Stimulated activated CD8-positive, alpha-beta memory T cell treated with anti-CD3 and anti-CD28 coated beads, Interleukin-4, amount 100 ng/mL, for 4 hours (primary cell): ENCODE data around the gene PARD3B.
"Not testable (repeated sequence)": the region's sequence is repeated elsewhere in the genome, so short reads cannot be mapped to it uniquely, and the experiment has no call there.

ENCODE experiments used
- DNase-seq, 2 donors: peaks; one replicate each; pipeline ENCODE4 v3.0.0-alpha.2; 2020; ENCODE audit warnings: low read depth in 2 of 2, low spot score in 1 of 2

PARD3B gene

GRCh38 chr2:205482399-205483081 is 937.3 kb downstream of the PARD3B start:
- DNase-seq, result no peak

- no peak for DNase-seq
Measured at GRCh38 chr2:205483095-205483494, 937.8 kb downstream of the PARD3B start.

- no peak for DNase-seq
Measured at GRCh38 chr2:205484215-205484614, 938.9 kb downstream of the PARD3B start.

GRCh38 chr2:205484764-205485163 is 939.5 kb downstream of the PARD3B start:
- no peak for DNase-seq

GRCh38 chr2:205493528-205493927 is 948.3 kb downstream of the PARD3B start:
- DNase-seq, result not testable (repeated sequence)

- DNase-seq, result no peak
Measured at GRCh38 chr2:205494537-205495235, 949.4 kb downstream of the PARD3B start.

GRCh38 chr2:205495819-205496218 is 950.5 kb downstream of the PARD3B start:
- DNase-seq, result no peak

GRCh38 chr2:205496370-205496769 is 951.1 kb downstream of the PARD3B start:
- DNase-seq, result no peak

- no peak for DNase-seq
Measured at GRCh38 chr2:205496772-205497171, 951.5 kb downstream of the PARD3B start.

- no peak for DNase-seq
Measured at GRCh38 chr2:205499006-205499405, 953.7 kb downstream of the PARD3B start.

GRCh38 chr2:205500065-205500464 is 954.8 kb downstream of the PARD3B start:
- no peak for DNase-seq

- no peak for DNase-seq
Measured at GRCh38 chr2:205500951-205501350, 955.7 kb downstream of the PARD3B start.

- no peak for DNase-seq
Measured at GRCh38 chr2:205501826-205502225, 956.6 kb downstream of the PARD3B start.

- DNase-seq, result no peak
Measured at GRCh38 chr2:205505371-205505770, 960.1 kb downstream of the PARD3B start.

GRCh38 chr2:205509655-205510054 is 964.4 kb downstream of the PARD3B start:
- no peak for DNase-seq

GRCh38 chr2:205510345-205510744 is 965.1 kb downstream of the PARD3B start:
- no peak for DNase-seq

GRCh38 chr2:205511221-205511620 is 965.9 kb downstream of the PARD3B start:
- no peak for DNase-seq

GRCh38 chr2:205511641-205512040 is 966.4 kb downstream of the PARD3B start:
- no peak for DNase-seq

- no peak for DNase-seq
Measured at GRCh38 chr2:205520311-205520710, 975.0 kb downstream of the PARD3B start.

GRCh38 chr2:205524656-205525055 is 979.4 kb downstream of the PARD3B start:
- DNase-seq, result no peak

- no peak for DNase-seq
Measured at GRCh38 chr2:205527801-205528200, 982.5 kb downstream of the PARD3B start.

- no peak for DNase-seq
Measured at GRCh38 chr2:205531072-205531471, 985.8 kb downstream of the PARD3B start.
